ENCODE results near the gene NBAS. TPM values are rescaled to one million over a fixed set of nuclear protein-coding genes. Genes with fewer than 3 reads are reported as not detected.

NBAS gene
- polyA plus RNA-seq, 1 donor (not counting 4 experiments of a cell fraction or from before 2014, with no cell fraction given) = 27.9 TPM

- dilution Hi-C loops (cut with MboI; ENCODE audit: extremely low pct_ligation_motif_present, low sequenced_read_pairs) = no loop called here
- no peak overlapping the region for H3K9ac ChIP-seq (ENCODE audit: control insufficient read depth, extremely low read depth, insufficient read depth, low read length)
- no peaks in the 10 kb centered on the region for H3K9me3 ChIP-seq (ENCODE audit: control insufficient read depth, low read depth, low read length)
- no peak for FAIRE-seq
- no peak overlapping the region for H2AFZ ChIP-seq (ENCODE audit: control insufficient read depth, low read length)
- no peaks in the 10 kb centered on the region for H3K9me1 ChIP-seq (ENCODE audit: control insufficient read depth, extremely low read depth, insufficient read depth, low read length)
- DNase-seq (ENCODE audit: low read depth, low spot score) = no peak
- no peaks in the 10 kb centered on the region for H3K4me1 ChIP-seq (ENCODE audit: control insufficient read depth, extremely low read depth, insufficient read depth, low read length)
- no peak for TF ChIP-seq EZH2 (IDR thresholded peaks at IDR 0.05; ENCODE audit: low read length)
- TF ChIP-seq CTCF (optimal IDR thresholded peaks at IDR 0.05 in 1 of 3, IDR thresholded peaks at IDR 0.05 in 1 of 3, conservative IDR thresholded peaks at IDR 0.05 in 1 of 3; ENCODE audit: extremely low read depth in 1 of 3, insufficient read depth in 2 of 3, low read length in 3 of 3) = no peak
- no peak overlapping the region for H3K27ac ChIP-seq (ENCODE audit: control insufficient read depth, insufficient read depth, low read length)
- H4K20me1 ChIP-seq (ENCODE audit: control insufficient read depth, extremely low read depth, insufficient read depth, low read length) = no peaks in the 10 kb centered on the region
- no peak overlapping the region for H3K4me3 ChIP-seq (ENCODE audit: control insufficient read depth in 2 of 3, extremely low read depth in 1 of 3, insufficient read depth in 2 of 3, low read depth in 1 of 3, low read length in 3 of 3)
- no peaks in the 10 kb centered on the region for H3K27me3 ChIP-seq (ENCODE audit: control insufficient read depth, extremely low read depth, insufficient read depth, low read length)
- no peaks in the 10 kb centered on the region for H3K79me2 ChIP-seq (ENCODE audit: control insufficient read depth, insufficient read depth, low read length)
- H3K36me3 ChIP-seq (ENCODE audit: control insufficient read depth in 2 of 2, extremely low read depth in 1 of 2, insufficient read depth in 2 of 2, low read length in 2 of 2) = no peaks in the 10 kb centered on the region
- no peak overlapping the region for H3K4me2 ChIP-seq (ENCODE audit: control insufficient read depth, extremely low read depth, insufficient read depth, low read depth, low read length)
These were observed 128.4 kb downstream of the NBAS start for GRCh38 chr2:15432642-15433256.

- Histone ChIP-seq H3K27ac (ENCODE audit: control insufficient read depth, insufficient read depth, low read length) (no peak overlapping the region), H4K20me1 (ENCODE audit: control insufficient read depth, extremely low read depth, insufficient read depth, low read length) (no peaks in the 10 kb centered on the region), H3K9me1 (ENCODE audit: control insufficient read depth, extremely low read depth, insufficient read depth, low read length) (no peaks in the 10 kb centered on the region), H3K9ac (ENCODE audit: control insufficient read depth, extremely low read depth, insufficient read depth, low read length) (no peak overlapping the region), H3K4me1 (ENCODE audit: control insufficient read depth, extremely low read depth, insufficient read depth, low read length) (no peaks in the 10 kb centered on the region), H2AFZ (ENCODE audit: control insufficient read depth, low read length) (no peak overlapping the region), H3K4me2 (ENCODE audit: control insufficient read depth, extremely low read depth, insufficient read depth, low read depth, low read length) (no peak overlapping the region), H3K36me3 (ENCODE audit: control insufficient read depth in 2 of 2, extremely low read depth in 1 of 2, insufficient read depth in 2 of 2, low read length in 2 of 2) (peaks cover 0 to 2% of the 10 kb centered on the region in 2 experiments), H3K4me3 (ENCODE audit: control insufficient read depth in 2 of 3, extremely low read depth in 1 of 3, insufficient read depth in 2 of 3, low read depth in 1 of 3, low read length in 3 of 3) (no peak overlapping the region), H3K79me2 (ENCODE audit: control insufficient read depth, insufficient read depth, low read length) (no peaks in the 10 kb centered on the region), H3K27me3 (ENCODE audit: control insufficient read depth, extremely low read depth, insufficient read depth, low read length) (no peaks in the 10 kb centered on the region), H3K9me3 (ENCODE audit: control insufficient read depth, low read depth, low read length) (no peaks in the 10 kb centered on the region)
- no peak for FAIRE-seq
- TF ChIP-seq CTCF (optimal IDR thresholded peaks at IDR 0.05 in 1 of 3, IDR thresholded peaks at IDR 0.05 in 1 of 3, conservative IDR thresholded peaks at IDR 0.05 in 1 of 3; ENCODE audit: extremely low read depth in 1 of 3, insufficient read depth in 2 of 3, low read length in 3 of 3) (no peak), EZH2 (IDR thresholded peaks at IDR 0.05; ENCODE audit: low read length) (no peak)
- no peak for DNase-seq (ENCODE audit: low read depth, low spot score)
- dilution Hi-C loops (cut with MboI; ENCODE audit: extremely low pct_ligation_motif_present, low sequenced_read_pairs) = no loop called here
These were observed 132.1 kb downstream of the NBAS start for GRCh38 chr2:15429032-15429431.

Data from keratinocyte (primary cell).